Measurements from ENCODE around the gene NDUFS6. TPM values are rescaled to one million over a fixed set of nuclear protein-coding genes. Genes with fewer than 3 reads are reported as not detected.

NDUFS6 gene
- polyA plus RNA-seq, 2 of the 4 experiments (the other 2 are of a cell fraction): 76.0 to 192 TPM

- FAIRE-seq: no peak
- no peak for ATAC-seq
- POLR2A ChIA-PET: no interaction called here
- CTCF ChIA-PET: no interaction called here
- 74% methylated on average over 13 of the region's 22 CpGs for WGBS (ENCODE audit: missing lambda C conversion rate)
- Histone ChIP-seq H3K27ac (no peak overlapping the region), H3K4me3 (no peak overlapping the region), H3K4me2 (no peak overlapping the region), H3K4me1 (no peaks in the 10 kb centered on the region), H3K9me3 (no peaks in the 10 kb centered on the region)
- TF ChIP-seq SMC3 (IDR thresholded peaks at IDR 0.05) (no peak), JUNB (IDR thresholded peaks at IDR 0.05) (no peak), RAD21 (conservative IDR thresholded peaks at IDR 0.05 in 1 of 2, IDR thresholded peaks at IDR 0.05 in 1 of 2) (no peak), HOXB13 (CRISPR knock-in tag; IDR thresholded peaks at IDR 0.05; ENCODE audit: low read depth) (no peak), HOXB5 (CRISPR knock-in tag; IDR thresholded peaks at IDR 0.05) (no peak), HEYL (CRISPR knock-in tag; IDR thresholded peaks at IDR 0.05) (no peak), PHF8 (IDR thresholded peaks at IDR 0.05; ENCODE audit: borderline replicate concordance, low read depth) (no peak), JUN (IDR thresholded peaks at IDR 0.05) (no peak), CBX2 (IDR thresholded peaks at IDR 0.05; ENCODE audit: borderline replicate concordance, low read depth) (no peak), POLR2AphosphoS2 (conservative IDR thresholded peaks at IDR 0.05; ENCODE audit: low read length) (no peak), HOXA7 (CRISPR knock-in tag; IDR thresholded peaks at IDR 0.05) (no peak), NR3C1 (IDR thresholded peaks at IDR 0.05) (no peak), REST (IDR thresholded peaks at IDR 0.05) (no peak), ELK1 (IDR thresholded peaks at IDR 0.05; ENCODE audit: low read depth, low read length) (no peak)
- no peak for DNase-seq (ENCODE audit: low read depth in 1 of 2, low spot score in 1 of 2)
Measured at GRCh38 chr5:1834022-1834551, 32.9 kb downstream of the NDUFS6 start.

GRCh38 chr5:1834721-1835429, 33.7 kb downstream of the NDUFS6 start:
- ATAC-seq: no peak
- no peak for DNase-seq (ENCODE audit: low read depth in 1 of 2, low spot score in 1 of 2)
- Histone ChIP-seq H3K4me1 (no peaks in the 10 kb centered on the region), H3K9me3 (no peaks in the 10 kb centered on the region), H3K4me3 (no peak overlapping the region), H3K4me2 (no peak overlapping the region), H3K27ac (no peak overlapping the region)
- ChIA-PET POLR2A (no interaction called here), CTCF (no interaction called here)
- FAIRE-seq: no peak
- 41% methylated on average over 21 of the region's 21 CpGs for WGBS (ENCODE audit: missing lambda C conversion rate)
- no peak for TF ChIP-seq PHF8 (IDR thresholded peaks at IDR 0.05; ENCODE audit: borderline replicate concordance, low read depth)
- TF ChIP-seq MAX (IDR thresholded peaks at IDR 0.05): no peak
- TF ChIP-seq ZFP36 (IDR thresholded peaks at IDR 0.05; ENCODE audit: borderline replicate concordance, partially characterized antibody): no peak
- TF ChIP-seq NFE2L2 (conservative IDR thresholded peaks at IDR 0.05; ENCODE audit: low read length): no peak
- TF ChIP-seq EHF (CRISPR knock-in tag; IDR thresholded peaks at IDR 0.05): no peak
- no peak for TF ChIP-seq HES2 (IDR thresholded peaks at IDR 0.05)
- TF ChIP-seq FOSB (CRISPR knock-in tag; IDR thresholded peaks at IDR 0.05): no peak
- TF ChIP-seq KDM5A (IDR thresholded peaks at IDR 0.05): no peak
- no peak for TF ChIP-seq BHLHE40 (IDR thresholded peaks at IDR 0.05; ENCODE audit: low read depth, low read length)
- TF ChIP-seq RNF2 (IDR thresholded peaks at IDR 0.05; ENCODE audit: borderline replicate concordance, low read depth): no peak
- no peak for TF ChIP-seq ZSCAN20 (CRISPR knock-in tag; IDR thresholded peaks at IDR 0.05)
- no peak for TF ChIP-seq TFCP2L1 (CRISPR knock-in tag; IDR thresholded peaks at IDR 0.05)
- TF ChIP-seq CEBPB (IDR thresholded peaks at IDR 0.05): no peak
- TF ChIP-seq MAZ (IDR thresholded peaks at IDR 0.05; ENCODE audit: borderline replicate concordance, low read depth, low read length): no peak
- TF ChIP-seq MYC (IDR thresholded peaks at IDR 0.05; ENCODE audit: borderline replicate concordance, low read length): no peak
- TF ChIP-seq HDAC2 (IDR thresholded peaks at IDR 0.05): no peak

All from A549 (cell line).